Natural killer cell (primary cell): Measurements from ENCODE around the gene PRKAA1. TPM values are rescaled to one million over a fixed set of nuclear protein-coding genes. Genes with fewer than 3 reads are reported as not detected.

Source experiments
- ATAC-seq, 3 donors: fragments of 150-1000 bp in 2 of 3; fragments of 200-7000 bp in 1 of 3; cut with Tn5 transposase; 1 replicate in 1 of 3; 2 replicates in 2 of 3; pipeline ENCODE4 v1.10.0; 2021; ENCODE audit warnings: mild to moderate bottlenecking in 2 of 3, moderate library complexity in 2 of 3
- DNase-seq, 2 donors: peaks; one replicate each; pipeline versions ENCODE4 v3.0.0 to v3.0.0-alpha.2; 2013 to 2021; ENCODE audit warnings: mixed read lengths in 1 of 2
- H3K27ac ChIP-seq: one replicate; pipeline ENCODE4 v1.5.1; 2013; ENCODE audit warnings: mild to moderate bottlenecking, low read length
- H3K27me3 ChIP-seq: one replicate; pipeline ENCODE4 v1.6.1; 2013; ENCODE audit warnings: low read length; ENCODE audit not compliant: control insufficient read depth, insufficient read depth
- H3K36me3 ChIP-seq: one replicate; pipeline ENCODE4 v1.6.1; 2013; ENCODE audit warnings: low read length; ENCODE audit not compliant: control insufficient read depth, insufficient read depth
- H3K4me1 ChIP-seq: one replicate; pipeline ENCODE4 v1.6.1; 2013; ENCODE audit warnings: low read length; ENCODE audit not compliant: control insufficient read depth, insufficient read depth
- H3K4me3 ChIP-seq: one replicate; pipeline ENCODE4 v1.5.1; 2013; ENCODE audit warnings: low read length
- H3K9me3 ChIP-seq: one replicate; pipeline ENCODE4 v1.6.1; 2013; ENCODE audit warnings: low read length; ENCODE audit not compliant: control insufficient read depth, insufficient read depth
- H3K27ac Mint-ChIP-seq, 2 donors: one replicate each; pipeline ENCODE4 v1.8.0; 2022; ENCODE audit warnings: mild to moderate bottlenecking in 2 of 2, mixed read lengths in 2 of 2, moderate library complexity in 1 of 2
- H3K27me3 Mint-ChIP-seq, 2 donors: one replicate each; pipeline ENCODE4 v1.8.0; 2022; ENCODE audit warnings: low read depth in 2 of 2, mixed read lengths in 2 of 2
- H3K36me3 Mint-ChIP-seq: one replicate; pipeline ENCODE4 v1.8.0; 2022; ENCODE audit warnings: mixed read lengths
- H3K4me1 Mint-ChIP-seq, 2 donors: one replicate each; pipeline ENCODE4 v1.8.0; 2022; ENCODE audit warnings: mixed read lengths in 2 of 2
- H3K4me3 Mint-ChIP-seq: one replicate; pipeline ENCODE4 v1.8.0; 2022; ENCODE audit warnings: mild to moderate bottlenecking, moderate library complexity, mixed read lengths
- H3K9me3 Mint-ChIP-seq, 2 donors: one replicate each; pipeline ENCODE4 v1.8.0; 2022; ENCODE audit warnings: mixed read lengths in 2 of 2
- CTCF ChIP-seq: fragments of 200-600 bp; IDR thresholded peaks from one replicate; pipeline ENCODE4 v1.8.0; 2022; ENCODE audit warnings: antibody characterized with exemption
- WGBS: methylation state at CpG from one replicate; pipeline ENCODE4 v1.1.7; 2013; ENCODE audit warnings: missing lambda C conversion rate; ENCODE audit not compliant: insufficient coverage; 5-methylcytosine and 5-hydroxymethylcytosine counted together
- intact Hi-C: fragments of 100-400 bp; cut with micrococcal nuclease; formaldehyde crosslinking; loops from one replicate; pipeline ENCODE4 v1.14.2; 2022
- total RNA-seq, 4 donors: library from RNA; stranded (reverse); fragments of 120-200 nt in 1 of 4; gene quantifications; one replicate each; pipeline versions ENCODE4 v1.2.3 to v1.2.4, GENCODE V29; 2013 to 2022

The PRKAA1 gene
- total RNA-seq, 3 donors from 2014 or later (not counting 1 experiment from before 2014, with no cell fraction given): 120 to 165 (median 122) TPM

DNA sequence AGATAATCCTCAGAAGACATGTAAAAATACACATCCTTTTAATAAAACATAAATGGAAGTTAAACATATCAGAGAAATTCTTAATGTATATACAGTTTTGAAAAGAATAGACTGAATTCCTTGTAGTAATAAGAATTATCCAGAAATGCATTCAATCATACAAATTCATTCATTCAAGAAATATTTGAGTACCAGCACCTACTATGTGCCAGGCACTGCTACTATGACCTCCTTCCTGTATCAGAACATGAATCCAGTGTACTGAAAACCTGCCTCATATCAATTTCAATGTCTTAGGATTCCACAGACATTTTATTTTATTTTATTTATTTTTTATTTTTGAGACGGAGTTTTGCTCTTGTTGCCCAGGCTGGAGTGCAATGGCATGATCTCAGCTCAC, 13.3 kb downstream of the PRKAA1 start:
- no peaks in the 10 kb centered on the region for H3K27me3 ChIP-seq

DNA sequence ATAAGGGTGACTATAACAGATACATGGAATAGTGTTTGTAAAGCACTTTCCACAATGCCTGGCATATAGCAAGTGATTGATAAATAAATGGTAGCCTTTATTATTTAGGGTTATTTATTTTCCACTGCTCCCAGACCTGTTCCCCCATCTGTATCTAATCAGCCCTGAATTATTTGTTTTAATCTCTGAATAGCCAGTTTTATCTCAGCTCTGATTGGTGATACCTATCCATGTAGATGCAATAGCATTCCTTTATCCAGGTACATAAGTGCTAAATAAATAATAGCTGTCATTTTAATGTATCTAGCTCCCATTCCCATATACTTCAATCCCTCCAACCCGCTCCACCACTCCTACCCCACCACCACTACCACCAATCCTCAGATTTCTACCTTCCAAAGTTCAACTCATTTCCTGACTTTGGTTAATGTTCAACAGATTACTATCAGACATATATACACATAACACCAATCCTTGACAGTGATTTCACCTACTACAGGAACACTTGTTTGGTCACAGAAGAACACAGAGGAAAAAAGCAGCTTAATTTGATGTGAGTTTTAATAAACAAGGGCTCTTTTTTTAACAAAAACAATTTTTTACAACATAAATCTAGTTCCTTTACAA, 14.0 kb downstream of the PRKAA1 start:
- H3K27ac Mint-ChIP-seq: peak overlapping the region; percentile 47 to 57

More for the DNA sequence above, 13.3 kb downstream of the PRKAA1 start:
- peaks cover 0 to 2% of the 10 kb centered on the region in 2 donors for H3K9me3 Mint-ChIP-seq
- H3K4me1 Mint-ChIP-seq: peaks cover 78 to 80% of the 10 kb centered on the region in 2 donors
- H3K27ac ChIP-seq: no peak overlapping the region
- no peaks in the 10 kb centered on the region for H3K4me1 ChIP-seq
- H3K36me3 ChIP-seq: peaks cover 5% of the 10 kb centered on the region
- WGBS: no CpG with 5 or more reads among the region's 1 CpG
- H3K27me3 Mint-ChIP-seq: no peaks in the 10 kb centered on the region
- no peaks in the 10 kb centered on the region for H3K36me3 Mint-ChIP-seq
- no peak for ATAC-seq
- no peak overlapping the region for H3K4me3 ChIP-seq
- H3K4me3 Mint-ChIP-seq: no peak overlapping the region
- H3K27ac Mint-ChIP-seq: peak overlapping the region in 1 of 2 donors; percentile 57
- intact Hi-C loops: no loop called here
- no peak for TF ChIP-seq CTCF
- no peaks in the 10 kb centered on the region for H3K9me3 ChIP-seq
- no peak for DNase-seq

GRCh38 chr5:40781843-40782409, 16.2 kb downstream of the PRKAA1 start:
- no peak for TF ChIP-seq CTCF
- no peaks in the 10 kb centered on the region for H3K9me3 Mint-ChIP-seq
- no peak for DNase-seq
- no peaks in the 10 kb centered on the region for H3K4me1 ChIP-seq
- no peak overlapping the region for H3K4me3 Mint-ChIP-seq
- H3K27ac Mint-ChIP-seq: peak overlapping the region; percentile 27 to 52
- H3K36me3 Mint-ChIP-seq: no peaks in the 10 kb centered on the region
- no peak for ATAC-seq
- H3K27ac ChIP-seq: no peak overlapping the region
- no peaks in the 10 kb centered on the region for H3K36me3 ChIP-seq
- H3K9me3 ChIP-seq: no peaks in the 10 kb centered on the region
- H3K27me3 ChIP-seq: no peaks in the 10 kb centered on the region
- H3K4me1 Mint-ChIP-seq: peaks cover 64 to 66% of the 10 kb centered on the region in 2 donors
- intact Hi-C loops: no loop called here
- no peaks in the 10 kb centered on the region for H3K27me3 Mint-ChIP-seq
- H3K4me3 ChIP-seq: no peak overlapping the region

More for the DNA sequence above, 14.0 kb downstream of the PRKAA1 start:
- WGBS: 91% methylated on average over 1 of the region's 1 CpG
- Mint-ChIP-seq H3K36me3 (no peaks in the 10 kb centered on the region), H3K27me3 (no peaks in the 10 kb centered on the region), H3K4me3 (peak overlapping the region; percentile 9), H3K9me3 (peaks cover 0 to 2% of the 10 kb centered on the region in 2 donors), H3K4me1 (peaks cover 78 to 82% of the 10 kb centered on the region in 2 donors)
- Histone ChIP-seq H3K4me3 (no peak overlapping the region), H3K4me1 (no peaks in the 10 kb centered on the region), H3K36me3 (peaks cover 5% of the 10 kb centered on the region), H3K9me3 (no peaks in the 10 kb centered on the region), H3K27me3 (no peaks in the 10 kb centered on the region), H3K27ac (no peak overlapping the region)
- no peak for TF ChIP-seq CTCF
- no peak for ATAC-seq
- intact Hi-C loops: no loop called here
- DNase-seq: no peak

- no peaks in the 10 kb centered on the region for H3K4me1 ChIP-seq
- no peak for ATAC-seq
- Mint-ChIP-seq H3K27ac (peak overlapping the region; percentile 27 to 52), H3K9me3 (no peaks in the 10 kb centered on the region), H3K4me3 (no peak overlapping the region), H3K27me3 (no peaks in the 10 kb centered on the region), H3K36me3 (peaks cover 8% of the 10 kb centered on the region), H3K4me1 (peaks cover 64 to 67% of the 10 kb centered on the region in 2 donors)
- 94% methylated on average over 3 of the region's 3 CpGs for WGBS
- no peak for DNase-seq
- no peak for TF ChIP-seq CTCF
- H3K27ac ChIP-seq: no peak overlapping the region
- H3K9me3 ChIP-seq: no peaks in the 10 kb centered on the region
- no peak overlapping the region for H3K4me3 ChIP-seq
- H3K36me3 ChIP-seq: peaks cover 10% of the 10 kb centered on the region
- H3K27me3 ChIP-seq: no peaks in the 10 kb centered on the region
- intact Hi-C loops: no loop called here
Measured at GRCh38 chr5:40780858-40781257, 17.3 kb downstream of the PRKAA1 start.
